Measurements from ENCODE around the gene LMTK3.
"Not testable (repeated sequence)": the region's sequence is repeated elsewhere in the genome, so short reads cannot be mapped to it uniquely, and the experiment has no call there.

The LMTK3 gene

DNA sequence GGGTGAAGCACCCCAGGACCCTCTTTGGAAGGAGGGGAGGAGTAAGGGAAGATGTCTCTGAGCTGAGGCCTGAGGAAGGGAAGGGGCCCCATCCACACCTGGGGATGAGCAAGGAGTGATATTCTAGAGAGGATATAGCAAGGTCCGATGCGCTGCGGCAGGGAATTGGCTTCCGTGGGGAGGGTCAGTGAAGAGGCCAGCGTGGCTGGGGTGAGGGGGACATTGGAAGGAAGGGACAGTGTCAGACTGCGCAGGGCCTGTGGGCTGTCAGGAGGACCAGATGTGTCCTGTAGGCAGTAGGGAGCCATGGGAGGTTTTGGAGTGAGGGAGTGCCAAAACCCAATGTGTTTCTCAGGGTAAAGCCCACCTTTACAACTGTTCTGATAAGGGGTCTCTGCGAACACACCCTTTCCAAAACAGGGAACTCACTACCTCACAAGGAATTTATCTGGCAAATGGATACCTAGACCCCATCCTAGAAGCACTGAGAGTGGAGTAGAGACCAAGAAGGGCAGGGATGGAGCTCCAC is 3.7 kb downstream of the LMTK3 start:
- no peak for DNase-seq

DNA sequence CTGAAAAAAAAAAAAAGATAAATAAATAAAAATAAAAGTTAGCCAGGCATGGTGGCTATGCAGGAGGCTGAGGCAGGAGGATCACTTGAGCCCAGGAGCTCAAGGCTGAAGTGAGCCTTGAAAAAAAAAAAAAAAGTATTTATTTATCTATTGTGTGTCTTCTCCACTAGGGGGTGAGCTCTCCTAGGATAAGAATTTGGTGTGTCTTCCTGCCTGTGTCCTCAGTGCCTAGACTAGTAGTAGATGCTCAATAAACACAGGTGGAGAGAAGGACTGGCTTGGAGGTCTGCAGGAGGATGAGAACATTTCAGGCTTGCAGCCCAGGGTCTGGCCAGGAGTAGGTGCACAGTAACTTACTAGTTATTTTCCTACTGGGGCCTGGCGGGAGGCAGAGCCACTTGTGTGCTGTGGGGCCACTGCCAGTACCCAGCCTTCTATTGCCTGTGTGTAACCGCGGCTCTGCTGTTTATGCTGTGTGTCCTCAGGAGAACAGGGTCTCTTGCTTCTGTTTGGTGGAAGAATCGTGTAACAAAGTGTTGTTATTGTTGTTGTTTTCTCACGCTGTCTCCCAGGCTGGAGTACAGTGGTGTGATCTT is 5.4 kb downstream of the LMTK3 start:
- no peak for DNase-seq

DNA sequence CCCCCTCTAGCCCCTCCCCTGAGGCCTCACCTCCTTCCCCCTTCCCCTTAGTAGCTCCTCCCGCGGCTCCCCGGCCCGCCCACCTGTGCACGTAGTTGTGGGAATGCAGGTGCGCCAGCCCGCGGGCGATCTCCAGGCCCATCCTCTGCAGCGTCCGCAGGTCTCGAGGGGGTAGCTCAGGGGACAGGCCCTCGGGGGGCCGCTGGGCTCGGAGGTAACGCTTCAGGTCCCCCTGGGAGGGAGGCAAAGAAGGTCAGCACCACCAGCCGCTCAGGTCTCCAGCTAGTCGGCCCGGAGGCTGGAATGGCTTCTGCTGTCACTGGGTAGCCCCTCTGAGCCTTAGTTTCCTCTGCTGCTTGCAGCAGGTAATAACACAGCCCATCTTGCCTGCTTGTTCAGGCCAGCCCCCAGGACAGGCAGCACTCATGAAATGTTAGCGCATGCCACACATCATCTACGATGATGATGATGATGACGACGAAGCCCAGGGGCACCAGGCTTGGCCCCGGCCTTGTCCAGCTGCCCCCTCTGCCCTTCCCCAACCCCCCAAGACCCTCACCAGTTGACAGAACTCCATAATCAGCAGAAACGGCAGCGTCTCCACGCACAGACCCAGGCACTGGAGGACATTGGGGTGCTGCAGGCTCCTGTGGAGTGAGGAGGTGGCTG is 9.2 kb downstream of the LMTK3 start:
- DNase-seq = no peak

DNA sequence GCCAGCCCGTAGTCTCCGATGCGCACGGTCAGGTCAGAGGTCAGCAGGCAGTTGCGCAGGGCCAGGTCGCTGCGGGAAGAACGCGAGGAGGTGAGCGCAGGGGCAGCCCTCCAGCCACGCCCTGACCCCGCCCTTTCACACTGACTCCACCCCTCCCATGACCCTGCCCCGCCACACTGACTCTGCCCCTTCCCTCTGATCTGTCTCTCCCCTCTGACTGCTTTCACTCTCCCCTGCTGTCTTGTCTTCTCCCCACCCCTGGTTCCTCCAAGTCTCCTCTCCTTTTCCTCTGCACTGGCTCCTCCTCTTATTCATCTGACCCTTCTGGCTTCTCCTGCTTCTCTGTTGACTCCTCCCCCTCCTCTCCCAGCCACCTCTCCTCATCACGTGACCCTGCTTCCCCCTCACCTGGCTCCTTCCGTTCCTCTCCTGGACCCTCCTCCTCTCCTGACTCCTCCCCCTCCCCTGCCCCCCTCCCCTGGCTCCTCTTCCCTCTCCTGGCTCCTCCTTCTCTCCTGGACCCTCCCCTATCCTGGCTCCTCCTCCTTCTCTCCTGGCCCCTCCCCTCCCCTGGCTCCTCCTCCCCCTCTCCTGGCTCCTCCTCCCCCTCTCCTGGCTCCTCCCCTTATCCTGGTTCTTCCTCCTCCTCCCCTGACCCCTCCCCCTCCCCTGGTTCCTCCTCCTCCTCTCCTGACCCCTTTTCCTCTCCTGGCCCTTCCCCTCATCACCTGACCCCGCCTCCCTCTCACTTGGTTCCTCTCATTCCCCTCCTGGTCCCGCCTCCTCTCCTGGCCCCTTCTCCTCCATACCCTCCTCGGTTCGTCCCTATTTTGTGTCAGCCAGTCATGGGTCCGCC is 9.9 kb downstream of the LMTK3 start:
- DNase-seq = no peak

GRCh38 chr19:48500830-48501493 is 10.7 kb downstream of the LMTK3 start:
- DNase-seq = no peak

DNA sequence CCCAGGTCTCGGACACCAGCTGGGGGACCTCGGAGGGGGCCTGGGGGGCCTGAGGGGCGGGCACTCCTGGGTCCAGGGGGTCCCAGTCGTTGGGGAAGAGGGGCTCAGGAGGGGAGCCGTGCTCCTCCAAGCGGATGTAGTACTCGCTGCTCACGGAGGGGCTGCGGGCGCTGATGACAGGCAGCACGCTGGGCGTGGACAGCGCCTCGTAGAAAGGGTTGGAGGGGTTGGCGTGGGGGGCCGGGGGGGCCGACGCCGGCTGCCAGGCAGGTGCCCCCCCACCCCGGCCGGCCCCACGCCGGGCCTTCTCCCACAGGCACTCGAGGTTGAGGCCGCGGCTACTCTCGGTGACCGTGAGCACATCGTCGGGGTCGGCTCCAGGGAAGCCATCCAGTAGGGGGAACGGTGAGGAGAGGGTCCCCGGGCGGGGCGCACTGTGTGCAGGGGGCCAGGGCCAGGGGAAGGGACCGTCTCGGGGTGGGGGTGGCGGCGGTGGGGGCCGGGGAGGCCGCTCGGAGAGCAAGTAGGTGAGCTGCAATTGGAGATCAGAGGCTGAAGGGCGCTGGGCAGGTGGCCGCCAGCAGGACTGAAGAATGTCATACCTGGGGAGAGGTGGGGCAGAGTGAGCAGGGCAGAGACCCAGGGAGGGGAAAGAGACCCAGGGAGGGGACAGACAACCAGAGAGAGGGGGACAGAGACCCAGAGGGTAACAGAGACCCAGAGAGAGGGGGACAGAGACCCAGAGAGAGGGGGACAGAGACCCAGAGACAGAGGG is 12.1 kb downstream of the LMTK3 start:
- no peak for DNase-seq

DNA sequence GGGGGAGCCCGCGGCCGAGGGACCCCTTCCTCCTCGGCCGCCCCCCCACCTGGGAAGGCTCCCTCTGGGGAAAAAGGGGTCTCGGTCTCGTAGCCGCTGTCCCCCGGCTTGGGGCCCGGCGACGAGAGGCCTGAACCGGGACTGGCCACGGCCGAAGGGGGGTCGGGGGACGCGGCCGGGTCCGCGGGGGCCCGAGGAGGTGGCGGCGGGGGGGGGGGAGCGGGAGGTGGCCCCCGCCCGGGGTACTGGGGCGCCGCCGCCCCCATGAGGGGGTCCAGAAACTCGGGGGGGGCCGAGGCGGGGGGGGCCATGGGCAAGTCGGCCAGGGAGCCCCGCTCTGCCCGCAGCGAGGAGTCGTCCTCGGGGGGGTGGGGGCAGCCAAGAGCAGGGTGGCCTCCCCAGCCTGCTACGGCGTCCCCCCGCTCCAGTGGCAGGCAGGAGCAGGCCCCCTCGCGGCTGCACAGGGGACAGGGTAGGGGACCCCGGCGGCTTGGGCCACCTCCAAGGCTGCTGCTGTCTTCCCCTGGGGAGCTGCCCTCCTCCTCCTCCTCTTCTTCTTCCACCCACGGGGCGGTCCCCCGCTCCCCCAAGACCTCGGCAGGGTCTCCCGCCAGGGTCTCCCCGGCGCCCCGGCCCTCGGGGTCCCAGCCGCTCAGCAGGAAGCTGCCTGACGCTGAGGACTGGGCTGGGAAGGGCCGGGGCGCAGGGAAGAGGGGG is 12.9 kb downstream of the LMTK3 start:
- DNase-seq = no peak

- no peak for DNase-seq
Observed at GRCh38 chr19:48497728-48498594, 13.7 kb downstream of the LMTK3 start.

GRCh38 chr19:48496959-48497727 is 14.5 kb downstream of the LMTK3 start:
- no peak for DNase-seq

DNA sequence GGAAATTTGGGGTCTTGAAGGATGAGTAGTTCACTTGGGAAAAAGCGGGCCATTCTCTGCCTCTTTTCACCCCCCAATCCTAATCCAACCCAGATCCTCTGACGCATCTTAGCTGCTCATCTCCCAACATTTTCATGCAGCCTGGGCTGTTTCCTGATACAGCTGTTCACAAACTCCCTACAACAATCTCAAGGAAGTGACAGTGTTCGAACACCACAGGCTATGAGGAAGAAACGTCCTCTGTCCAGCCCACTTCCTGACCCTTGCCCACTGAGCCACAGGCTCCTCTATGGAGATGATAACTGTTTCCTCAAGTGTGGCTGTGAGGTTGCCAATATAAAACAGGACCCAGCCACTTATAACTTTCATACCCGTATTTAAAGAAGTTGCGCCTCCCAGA is 16.2 kb downstream of the LMTK3 start:
- no peak for DNase-seq

DNA sequence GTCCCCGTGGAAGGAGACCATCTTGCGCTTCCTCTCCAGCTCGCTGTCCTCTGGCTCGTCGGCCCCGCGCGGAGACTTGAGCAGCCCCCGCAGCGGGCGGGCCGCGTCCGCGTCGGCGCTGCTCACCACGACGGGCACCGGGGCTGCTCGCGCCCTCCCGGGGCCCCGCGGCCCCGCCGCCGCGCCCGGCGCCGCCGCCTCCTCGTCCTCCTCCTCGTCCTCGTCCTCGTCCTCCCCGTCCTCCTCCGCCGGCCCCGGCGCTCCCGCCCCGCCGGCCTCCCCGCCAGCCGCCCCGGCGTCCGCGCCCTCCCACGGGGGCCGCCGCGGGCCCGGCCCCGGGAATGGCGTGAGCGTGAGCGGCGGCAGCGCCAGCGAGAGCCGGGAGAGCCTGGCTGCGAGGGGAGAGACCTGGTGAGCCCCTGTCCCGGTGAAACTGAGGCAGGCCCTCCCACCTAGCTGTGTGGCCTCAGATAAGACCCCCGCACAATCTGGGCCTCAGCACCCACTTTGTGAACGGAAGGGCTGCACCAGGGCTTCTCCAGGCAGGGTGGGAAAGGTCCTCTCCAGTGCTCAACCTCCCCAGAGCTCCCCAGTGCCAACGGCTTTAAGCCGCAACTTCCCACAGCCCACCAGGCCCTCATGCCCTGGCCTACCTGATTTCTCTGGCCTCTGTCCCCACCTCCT is 17.8 kb downstream of the LMTK3 start:
- no peak for DNase-seq

DNA sequence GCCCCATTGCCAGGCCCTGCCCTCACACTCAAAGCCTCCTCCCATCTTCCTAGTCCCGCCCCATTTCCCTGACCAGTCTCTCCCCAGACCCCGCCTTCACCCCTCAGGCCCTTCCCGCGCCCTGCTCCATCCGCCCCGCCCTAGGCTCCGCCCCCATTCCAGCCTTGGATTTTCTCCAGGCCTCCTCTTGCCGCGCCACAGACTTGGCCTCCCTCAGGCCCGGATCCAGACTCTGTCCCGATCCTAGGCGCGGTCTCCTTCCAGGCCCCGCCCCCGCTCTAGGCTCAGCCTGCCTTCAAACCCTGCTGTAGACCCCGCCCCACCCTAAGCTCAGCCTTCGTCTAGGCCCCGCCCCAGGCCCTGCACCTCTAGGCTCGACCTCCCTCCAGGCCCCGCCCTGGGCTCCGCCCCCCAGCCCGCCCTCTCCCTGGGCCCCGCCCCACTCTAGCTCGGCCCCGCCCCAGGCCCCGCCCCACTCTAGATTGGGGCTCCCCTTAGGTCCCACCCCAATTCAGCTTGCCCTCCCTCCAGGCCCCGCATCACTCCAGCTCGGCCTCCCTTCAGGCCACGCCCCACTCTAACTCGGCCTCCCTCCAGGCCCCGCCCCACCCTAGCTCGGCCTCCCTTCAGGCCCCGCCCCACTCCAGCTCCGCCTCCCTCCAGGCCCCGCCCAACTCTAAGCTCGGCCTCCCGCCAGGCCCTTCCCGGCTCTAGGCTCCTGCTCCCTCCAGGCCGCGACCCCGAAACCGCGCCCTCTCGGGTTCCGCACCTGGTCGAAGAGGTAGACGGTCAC is 18.5 kb downstream of the LMTK3 start:
- DNase-seq = peak; percentile 32

DNA sequence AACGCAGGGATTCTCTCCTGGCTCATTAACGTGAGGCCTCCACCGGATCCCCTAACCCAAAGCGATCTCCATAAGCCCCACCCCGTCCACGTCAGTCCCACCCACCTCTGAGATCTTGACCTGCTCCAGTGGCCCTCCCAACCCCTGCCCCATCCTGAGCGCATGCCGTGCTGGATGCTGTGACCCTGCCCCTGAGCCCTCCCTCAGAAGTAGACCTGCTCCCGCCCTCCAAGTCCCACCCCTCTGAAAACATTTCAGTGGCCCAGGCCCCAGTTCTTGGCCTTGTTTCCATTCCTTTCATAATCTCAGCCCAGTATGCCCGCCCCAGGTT is 19.9 kb downstream of the LMTK3 start:
- no peak for DNase-seq

DNA sequence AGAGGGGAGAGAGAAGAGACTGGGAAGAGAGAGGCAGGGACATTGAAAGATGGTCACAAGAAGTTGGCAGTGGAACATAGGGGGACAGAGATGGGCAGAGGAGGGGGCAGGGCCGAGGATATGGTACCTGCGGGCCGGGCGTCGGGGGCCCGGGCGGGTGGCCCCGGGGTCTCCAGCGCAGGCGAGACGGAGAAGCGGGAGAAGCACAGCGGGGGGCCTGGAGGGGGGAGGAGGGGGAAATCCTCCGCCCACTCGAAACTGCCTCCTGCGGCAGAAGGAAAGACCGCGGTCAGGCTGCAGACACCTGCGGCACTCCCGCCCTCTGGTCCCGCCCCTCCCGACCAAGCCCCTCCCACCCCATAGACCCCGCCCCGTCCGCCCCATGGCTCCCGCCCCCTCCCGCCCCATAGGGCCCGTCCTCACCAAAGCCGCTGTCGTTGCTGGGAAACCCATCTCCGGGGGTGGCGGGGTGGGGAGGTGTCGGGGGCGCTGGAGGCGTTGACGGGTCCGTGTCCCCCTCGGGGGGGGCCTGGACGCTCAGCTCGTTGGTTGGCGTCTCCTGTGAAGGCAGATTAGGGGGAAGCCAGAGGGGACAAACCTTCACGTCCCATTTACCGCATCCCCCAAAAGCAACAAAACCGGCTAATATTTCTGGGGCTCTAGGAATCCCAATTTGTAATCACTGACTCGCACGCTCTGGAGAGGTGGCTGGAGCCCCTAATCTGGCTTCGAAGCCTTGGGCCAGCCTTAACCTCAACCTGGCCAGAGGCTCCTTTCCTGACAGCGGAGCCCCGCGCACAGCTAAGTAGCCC is 20.4 kb downstream of the LMTK3 start:
- DNase-seq = no peak

- DNase-seq = peak; percentile 15
Observed at GRCh38 chr19:48489608-48490216, 21.9 kb downstream of the LMTK3 start.

- not testable (repeated sequence) for DNase-seq
Observed at GRCh38 chr19:48488478-48488877, 23.2 kb downstream of the LMTK3 start.

DNA sequence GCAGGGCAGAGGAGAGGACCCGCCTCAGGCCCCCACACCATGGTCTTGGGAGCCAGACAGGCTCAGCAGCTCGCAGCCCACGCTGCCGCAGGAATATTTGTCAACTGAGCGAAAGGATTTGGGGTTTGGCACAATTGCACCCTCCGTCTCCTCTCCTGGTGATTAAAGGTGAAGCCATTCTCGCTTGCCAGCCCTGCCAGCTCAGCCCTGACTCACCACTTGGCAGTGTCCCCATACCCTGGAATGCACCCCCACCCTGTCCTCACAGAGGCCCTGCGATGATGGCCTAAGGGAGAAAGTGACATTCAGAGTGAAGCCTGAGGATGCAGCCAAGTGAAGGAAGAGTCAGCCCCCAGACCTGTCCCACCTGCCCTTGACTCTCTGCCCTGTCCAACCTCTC is 23.7 kb downstream of the LMTK3 start:
- no peak for DNase-seq
